ENCODE measurements around the gene BAHCC1.

BAHCC1 gene

DNA sequence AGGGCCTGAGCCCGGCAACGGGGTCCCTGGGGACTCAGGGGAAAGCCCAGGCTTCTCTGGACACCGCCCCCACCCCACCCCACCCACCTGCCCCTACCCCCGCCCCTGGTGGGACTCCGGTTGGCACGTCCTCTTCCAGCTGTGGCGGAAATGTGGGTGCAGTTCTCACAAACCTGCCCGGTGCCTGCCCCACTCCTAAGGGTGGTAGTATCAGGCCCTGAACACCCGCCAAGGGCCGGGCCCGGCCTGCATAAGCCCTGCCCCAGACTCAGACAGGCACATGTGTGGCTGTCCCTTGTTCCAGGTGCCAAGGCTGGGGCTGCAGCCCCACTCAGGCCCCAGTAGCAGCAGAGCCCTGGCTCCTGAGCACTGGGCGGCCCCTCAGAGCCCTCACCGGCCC is 59.2 kb downstream of the BAHCC1 start:
- no peaks in the 10 kb centered on the region for H3K9me3 ChIP-seq (ENCODE audit: insufficient read depth, low read depth, low read length)
- H3K4me1 ChIP-seq (ENCODE audit: insufficient read depth, low read length): 0 out of 2 replicates have a peak, but pooled peaks cover 5% of the 10 kb centered on the region
- H3K4me3 ChIP-seq (ENCODE audit: low read length): no peak overlapping the region
- H3K36me3 ChIP-seq (ENCODE audit: insufficient read depth, low read length): no peaks in the 10 kb centered on the region
- no peak overlapping the region for H3K9ac ChIP-seq (ENCODE audit: low read depth, low read length)
- H3K27ac ChIP-seq (ENCODE audit: low read depth, low read length): no peak overlapping the region
- WGBS: 90% methylated on average over 12 of the region's 13 CpGs
- no peaks in the 10 kb centered on the region for H3K27me3 ChIP-seq (ENCODE audit: insufficient read depth, low read length)

DNA sequence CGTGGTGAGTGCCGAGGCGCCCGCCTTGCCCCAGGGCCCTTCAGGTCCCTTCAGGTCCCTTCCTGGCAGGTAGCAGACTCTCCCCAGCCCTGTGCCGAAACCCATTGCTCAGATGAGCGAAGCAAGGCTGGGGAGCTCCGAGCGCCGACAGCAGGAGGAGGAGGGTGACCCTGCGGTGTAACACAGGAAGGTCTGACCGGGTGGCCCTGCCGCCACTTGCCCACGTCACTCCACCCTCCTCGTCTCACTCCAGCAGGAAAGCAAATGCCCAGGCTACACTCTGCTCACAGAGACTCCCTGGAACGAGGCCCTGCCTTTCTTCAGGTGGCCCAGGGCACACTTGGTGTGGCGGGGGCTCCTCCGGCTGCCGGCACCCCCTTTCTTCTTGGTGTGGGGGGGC is 60.1 kb downstream of the BAHCC1 start:
- 91% methylated on average over 18 of the region's 18 CpGs for WGBS
- Histone ChIP-seq H3K4me3 (ENCODE audit: low read length) (no peak overlapping the region), H3K27ac (ENCODE audit: low read depth, low read length) (no peak overlapping the region), H3K9me3 (ENCODE audit: insufficient read depth, low read depth, low read length) (no peaks in the 10 kb centered on the region), H3K36me3 (ENCODE audit: insufficient read depth, low read length) (no peaks in the 10 kb centered on the region), H3K27me3 (ENCODE audit: insufficient read depth, low read length) (no peaks in the 10 kb centered on the region), H3K9ac (ENCODE audit: low read depth, low read length) (no peak overlapping the region), H3K4me1 (ENCODE audit: insufficient read depth, low read length) (0 out of 2 replicates have a peak, but pooled peaks cover 5% of the 10 kb centered on the region)

DNA sequence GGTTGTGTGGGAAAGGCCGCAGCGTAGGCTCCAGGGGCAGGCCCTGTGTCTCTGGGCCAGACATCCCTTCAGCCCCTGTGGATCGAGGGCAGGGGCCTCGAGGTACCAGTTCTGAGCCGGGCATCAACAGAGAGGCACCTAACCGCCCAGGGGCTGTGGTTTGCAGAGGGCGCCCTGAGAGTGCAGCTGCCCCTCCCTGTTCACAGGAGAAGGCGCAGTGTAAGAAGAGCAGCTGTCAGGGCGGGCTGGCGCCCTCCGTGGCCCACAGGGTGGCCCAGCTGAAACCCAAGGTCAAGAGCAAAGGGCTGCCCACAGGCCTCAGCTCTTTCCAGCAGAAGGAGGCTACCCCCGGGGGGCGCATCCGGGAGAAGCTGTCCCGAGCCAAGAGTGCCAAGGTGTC is 60.8 kb downstream of the BAHCC1 start:
- Histone ChIP-seq H3K27ac (ENCODE audit: low read depth, low read length) (no peak overlapping the region), H3K9ac (ENCODE audit: low read depth, low read length) (no peak overlapping the region; the same call in 1 of the 2 replicates), H3K4me3 (ENCODE audit: low read length) (no peak overlapping the region), H3K4me1 (ENCODE audit: insufficient read depth, low read length) (0 out of 2 replicates have a peak, but pooled peaks cover 5% of the 10 kb centered on the region), H3K36me3 (ENCODE audit: insufficient read depth, low read length) (no peaks in the 10 kb centered on the region), H3K9me3 (ENCODE audit: insufficient read depth, low read depth, low read length) (no peaks in the 10 kb centered on the region), H3K27me3 (ENCODE audit: insufficient read depth, low read length) (no peaks in the 10 kb centered on the region)
- 90% methylated on average over 15 of the region's 15 CpGs for WGBS

DNA sequence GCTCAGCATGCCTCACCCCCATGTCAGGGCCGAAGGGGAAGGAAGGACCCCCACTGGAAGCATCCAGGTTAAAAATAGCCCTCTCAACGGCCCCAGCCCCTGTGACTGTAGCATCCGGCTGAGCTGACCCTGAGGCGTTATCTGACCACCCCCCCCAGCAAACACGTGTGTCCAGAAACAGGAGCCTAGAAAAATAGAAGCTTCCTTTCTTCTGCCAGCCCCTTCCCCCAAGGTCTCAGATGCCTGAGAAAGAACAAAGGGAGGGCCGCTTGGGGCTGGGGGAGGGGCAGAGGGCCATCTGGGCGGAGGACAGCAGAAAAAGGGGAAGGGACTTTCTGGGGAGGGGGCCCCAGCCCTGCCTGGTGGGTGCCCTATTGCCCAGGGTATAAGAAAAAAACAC is 61.5 kb downstream of the BAHCC1 start:
- WGBS: 33% methylated on average over 7 of the region's 7 CpGs
- 0 out of 2 replicates have a peak, but pooled peaks cover 5% of the 10 kb centered on the region for H3K4me1 ChIP-seq (ENCODE audit: insufficient read depth, low read length)
- H3K9me3 ChIP-seq (ENCODE audit: insufficient read depth, low read depth, low read length): no peaks in the 10 kb centered on the region
- no peaks in the 10 kb centered on the region for H3K36me3 ChIP-seq (ENCODE audit: insufficient read depth, low read length)
- H3K27ac ChIP-seq (ENCODE audit: low read depth, low read length): no peak overlapping the region
- H3K27me3 ChIP-seq (ENCODE audit: insufficient read depth, low read length): no peaks in the 10 kb centered on the region
- no peak overlapping the region; the same call in 1 of the 2 replicates for H3K9ac ChIP-seq (ENCODE audit: low read depth, low read length)
- no peak overlapping the region for H3K4me3 ChIP-seq (ENCODE audit: low read length)

DNA sequence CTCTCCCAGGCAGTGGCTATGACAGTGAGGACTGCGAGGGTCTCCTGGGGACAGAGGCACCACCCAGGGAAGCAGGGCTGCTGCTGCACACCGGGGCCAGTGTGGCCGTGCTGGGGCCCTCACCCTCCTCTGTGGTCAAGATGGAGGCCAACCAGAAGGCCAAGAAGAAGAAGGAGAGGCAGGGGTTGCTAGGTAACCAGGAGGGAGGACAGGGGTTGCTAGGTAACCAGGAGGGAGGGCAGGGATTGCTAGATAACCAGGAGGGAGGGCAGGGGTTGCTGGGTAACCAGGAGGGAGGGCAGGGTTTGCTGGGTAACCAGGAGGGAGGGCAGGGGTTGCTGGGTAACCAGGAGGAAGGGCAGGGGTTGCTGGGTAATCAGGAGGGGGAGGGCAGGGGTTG is 62.1 kb downstream of the BAHCC1 start:
- Histone ChIP-seq H3K4me3 (ENCODE audit: low read length) (no peak overlapping the region), H3K27ac (ENCODE audit: low read depth, low read length) (no peak overlapping the region), H3K36me3 (ENCODE audit: insufficient read depth, low read length) (no peaks in the 10 kb centered on the region), H3K4me1 (ENCODE audit: insufficient read depth, low read length) (0 out of 2 replicates have a peak, but pooled peaks cover 5% of the 10 kb centered on the region), H3K27me3 (ENCODE audit: insufficient read depth, low read length) (no peaks in the 10 kb centered on the region), H3K9ac (ENCODE audit: low read depth, low read length) (no peak overlapping the region), H3K9me3 (ENCODE audit: insufficient read depth, low read depth, low read length) (no peaks in the 10 kb centered on the region)
- WGBS: 90% methylated on average over 3 of the region's 3 CpGs

DNA sequence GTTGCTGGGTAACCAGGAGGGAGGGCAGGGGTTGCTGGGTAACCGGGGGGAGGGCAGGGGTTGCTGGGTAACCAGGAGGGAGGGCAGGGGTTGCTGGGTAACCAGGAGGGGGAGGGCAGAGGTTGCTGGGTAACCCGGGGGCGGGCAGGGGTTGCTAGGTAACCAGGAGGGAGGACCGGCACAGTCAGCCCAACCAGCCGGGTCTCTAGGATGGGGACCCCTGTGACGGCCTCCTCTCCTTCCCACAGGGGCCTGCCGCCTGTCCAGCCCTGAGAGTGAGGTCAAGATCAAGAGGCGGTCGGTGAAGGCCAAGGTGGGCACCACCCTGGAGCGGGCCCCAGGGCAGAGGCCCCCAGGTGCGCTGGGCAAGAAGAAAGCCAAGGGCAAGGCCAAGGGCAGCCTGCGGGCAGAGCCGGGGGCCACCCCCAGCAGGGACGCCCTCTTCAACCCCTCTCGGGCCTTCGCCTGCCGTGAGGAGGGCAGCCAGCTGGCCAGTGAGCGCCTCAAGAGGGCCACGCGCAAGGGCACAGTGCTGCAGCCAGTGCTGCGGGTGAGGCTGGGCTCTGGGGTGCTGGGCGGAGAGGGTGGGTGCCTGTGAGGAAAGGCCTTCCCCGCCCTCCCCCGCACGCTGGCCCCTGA is 62.8 kb downstream of the BAHCC1 start:
- no peaks in the 10 kb centered on the region for H3K36me3 ChIP-seq (ENCODE audit: insufficient read depth, low read length)
- WGBS: 91% methylated on average over 25 of the region's 25 CpGs
- no peaks in the 10 kb centered on the region for H3K9me3 ChIP-seq (ENCODE audit: insufficient read depth, low read depth, low read length)
- no peak overlapping the region for H3K27ac ChIP-seq (ENCODE audit: low read depth, low read length)
- H3K4me3 ChIP-seq (ENCODE audit: low read length): no peak overlapping the region
- no peaks in the 10 kb centered on the region for H3K27me3 ChIP-seq (ENCODE audit: insufficient read depth, low read length)
- H3K4me1 ChIP-seq (ENCODE audit: insufficient read depth, low read length): 0 out of 2 replicates have a peak, but pooled peaks cover 5% of the 10 kb centered on the region
- no peak overlapping the region for H3K9ac ChIP-seq (ENCODE audit: low read depth, low read length)

DNA sequence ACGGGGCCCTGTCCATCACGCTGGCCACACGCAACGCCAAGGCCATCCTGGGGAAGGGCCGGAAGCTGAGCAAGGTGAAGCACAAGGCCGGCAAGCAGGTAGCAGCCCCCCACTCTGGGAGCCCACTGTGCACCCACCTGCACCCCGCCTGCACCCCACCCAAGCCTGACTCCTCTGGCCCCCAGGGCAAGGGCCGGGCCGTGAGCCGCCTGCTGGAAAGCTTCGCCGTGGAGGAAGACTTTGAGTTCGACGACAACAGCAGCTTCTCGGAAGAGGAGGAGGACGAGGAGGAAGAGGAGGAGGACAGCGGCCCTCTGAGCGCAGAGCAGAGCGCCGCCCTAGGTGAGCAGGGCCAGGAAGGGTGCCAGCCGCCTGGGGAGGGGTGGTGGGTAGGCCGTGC is 63.4 kb downstream of the BAHCC1 start:
- H3K4me3 ChIP-seq (ENCODE audit: low read length): no peak overlapping the region
- H3K4me1 ChIP-seq (ENCODE audit: insufficient read depth, low read length): 0 out of 2 replicates have a peak, but pooled peaks cover 5% of the 10 kb centered on the region
- H3K9ac ChIP-seq (ENCODE audit: low read depth, low read length): no peak overlapping the region
- no peak overlapping the region for H3K27ac ChIP-seq (ENCODE audit: low read depth, low read length)
- H3K9me3 ChIP-seq (ENCODE audit: insufficient read depth, low read depth, low read length): no peaks in the 10 kb centered on the region
- no peaks in the 10 kb centered on the region for H3K27me3 ChIP-seq (ENCODE audit: insufficient read depth, low read length)
- H3K36me3 ChIP-seq (ENCODE audit: insufficient read depth, low read length): no peaks in the 10 kb centered on the region
- 94% methylated on average over 22 of the region's 22 CpGs for WGBS

DNA sequence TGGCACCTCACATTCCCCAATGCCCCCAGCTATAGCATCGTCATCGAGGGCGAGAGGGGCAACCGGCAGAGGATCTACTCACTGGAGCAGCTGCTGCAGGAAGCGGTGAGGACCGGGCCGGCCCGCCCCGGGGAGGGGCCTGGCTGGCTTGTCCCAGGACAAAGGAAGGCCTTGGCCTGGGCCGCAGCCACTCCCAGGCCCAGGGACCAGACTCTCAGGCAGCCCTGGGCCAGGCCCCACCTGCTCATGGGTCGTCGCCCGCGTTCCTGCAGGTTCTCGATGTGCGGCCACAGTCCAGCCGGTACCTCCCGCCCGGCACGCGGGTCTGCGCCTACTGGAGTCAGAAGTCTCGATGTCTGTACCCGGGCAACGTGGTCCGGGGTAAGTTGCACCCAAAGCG is 64.0 kb downstream of the BAHCC1 start:
- no peaks in the 10 kb centered on the region for H3K27me3 ChIP-seq (ENCODE audit: insufficient read depth, low read length)
- no peaks in the 10 kb centered on the region for H3K9me3 ChIP-seq (ENCODE audit: insufficient read depth, low read depth, low read length)
- no peak overlapping the region for H3K4me3 ChIP-seq (ENCODE audit: low read length)
- no peak overlapping the region for H3K9ac ChIP-seq (ENCODE audit: low read depth, low read length)
- no peak overlapping the region for H3K27ac ChIP-seq (ENCODE audit: low read depth, low read length)
- no peaks in the 10 kb centered on the region for H3K36me3 ChIP-seq (ENCODE audit: insufficient read depth, low read length)
- H3K4me1 ChIP-seq (ENCODE audit: insufficient read depth, low read length): 0 out of 2 replicates have a peak, but pooled peaks cover 5% of the 10 kb centered on the region
- WGBS: 94% methylated on average over 27 of the region's 27 CpGs

DNA sequence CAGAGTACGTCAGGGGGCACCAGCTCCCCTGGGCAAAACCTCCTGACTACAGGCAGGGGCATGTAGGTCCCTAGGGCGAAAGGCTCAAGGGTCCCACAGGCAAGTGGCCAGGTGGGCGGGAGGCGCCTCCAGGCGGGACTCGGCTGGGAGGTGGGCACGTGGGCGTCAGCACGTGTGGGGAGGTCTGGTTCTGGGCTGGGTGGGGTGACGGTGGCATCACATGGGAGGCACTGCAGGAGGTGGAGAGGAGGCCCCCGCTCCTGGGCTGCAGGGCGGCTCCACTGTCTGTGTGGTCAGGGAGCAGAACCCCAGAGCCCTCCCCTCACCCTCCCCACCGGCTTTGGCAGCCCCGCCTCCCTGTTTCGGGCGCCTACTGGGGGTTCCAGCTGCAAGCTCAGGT is 64.6 kb downstream of the BAHCC1 start:
- WGBS: 78% methylated on average over 16 of the region's 16 CpGs
- H3K36me3 ChIP-seq (ENCODE audit: insufficient read depth, low read length): no peaks in the 10 kb centered on the region

DNA sequence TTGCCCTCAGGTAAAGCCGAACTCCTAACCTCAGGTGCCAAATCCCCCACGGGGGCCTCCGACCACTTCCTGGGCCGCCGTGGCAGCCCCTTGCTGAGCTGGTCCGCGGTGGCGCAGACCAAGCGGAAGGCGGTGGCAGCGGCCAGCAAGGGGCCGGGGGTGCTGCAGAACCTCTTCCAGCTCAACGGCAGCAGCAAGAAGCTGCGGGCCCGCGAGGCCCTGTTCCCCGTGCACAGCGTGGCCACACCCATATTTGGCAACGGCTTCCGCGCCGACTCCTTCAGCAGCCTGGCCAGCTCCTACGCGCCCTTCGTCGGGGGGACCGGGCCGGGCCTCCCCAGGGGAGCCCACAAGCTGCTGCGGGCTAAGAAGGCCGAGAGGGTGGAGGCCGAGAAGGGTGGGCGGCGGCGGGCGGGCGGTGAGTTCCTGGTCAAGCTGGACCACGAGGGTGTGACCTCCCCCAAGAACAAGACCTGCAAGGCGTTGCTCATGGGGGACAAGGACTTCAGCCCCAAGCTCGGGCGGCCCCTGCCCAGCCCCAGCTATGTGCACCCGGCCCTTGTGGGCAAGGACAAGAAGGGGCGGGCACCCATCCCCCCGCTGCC is 65.7 kb downstream of the BAHCC1 start:
- Histone ChIP-seq H3K4me3 (ENCODE audit: low read length) (no peak overlapping the region), H3K27me3 (ENCODE audit: insufficient read depth, low read length) (no peaks in the 10 kb centered on the region), H3K4me1 (ENCODE audit: insufficient read depth, low read length) (0 out of 2 replicates have a peak, but pooled peaks cover 5% of the 10 kb centered on the region), H3K9ac (ENCODE audit: low read depth, low read length) (no peak overlapping the region), H3K36me3 (ENCODE audit: insufficient read depth, low read length) (no peaks in the 10 kb centered on the region), H3K27ac (ENCODE audit: low read depth, low read length) (no peak overlapping the region), H3K9me3 (ENCODE audit: insufficient read depth, low read depth, low read length) (no peaks in the 10 kb centered on the region)
- 91% methylated on average over 43 of the region's 43 CpGs for WGBS

More for the DNA sequence above, 64.6 kb downstream of the BAHCC1 start:
- Histone ChIP-seq H3K27ac (ENCODE audit: low read depth, low read length) (no peak overlapping the region), H3K27me3 (ENCODE audit: insufficient read depth, low read length) (no peaks in the 10 kb centered on the region), H3K4me3 (ENCODE audit: low read length) (no peak overlapping the region), H3K9me3 (ENCODE audit: insufficient read depth, low read depth, low read length) (no peaks in the 10 kb centered on the region), H3K9ac (ENCODE audit: low read depth, low read length) (no peak overlapping the region), H3K4me1 (ENCODE audit: insufficient read depth, low read length) (0 out of 2 replicates have a peak, but pooled peaks cover 5% of the 10 kb centered on the region)

DNA sequence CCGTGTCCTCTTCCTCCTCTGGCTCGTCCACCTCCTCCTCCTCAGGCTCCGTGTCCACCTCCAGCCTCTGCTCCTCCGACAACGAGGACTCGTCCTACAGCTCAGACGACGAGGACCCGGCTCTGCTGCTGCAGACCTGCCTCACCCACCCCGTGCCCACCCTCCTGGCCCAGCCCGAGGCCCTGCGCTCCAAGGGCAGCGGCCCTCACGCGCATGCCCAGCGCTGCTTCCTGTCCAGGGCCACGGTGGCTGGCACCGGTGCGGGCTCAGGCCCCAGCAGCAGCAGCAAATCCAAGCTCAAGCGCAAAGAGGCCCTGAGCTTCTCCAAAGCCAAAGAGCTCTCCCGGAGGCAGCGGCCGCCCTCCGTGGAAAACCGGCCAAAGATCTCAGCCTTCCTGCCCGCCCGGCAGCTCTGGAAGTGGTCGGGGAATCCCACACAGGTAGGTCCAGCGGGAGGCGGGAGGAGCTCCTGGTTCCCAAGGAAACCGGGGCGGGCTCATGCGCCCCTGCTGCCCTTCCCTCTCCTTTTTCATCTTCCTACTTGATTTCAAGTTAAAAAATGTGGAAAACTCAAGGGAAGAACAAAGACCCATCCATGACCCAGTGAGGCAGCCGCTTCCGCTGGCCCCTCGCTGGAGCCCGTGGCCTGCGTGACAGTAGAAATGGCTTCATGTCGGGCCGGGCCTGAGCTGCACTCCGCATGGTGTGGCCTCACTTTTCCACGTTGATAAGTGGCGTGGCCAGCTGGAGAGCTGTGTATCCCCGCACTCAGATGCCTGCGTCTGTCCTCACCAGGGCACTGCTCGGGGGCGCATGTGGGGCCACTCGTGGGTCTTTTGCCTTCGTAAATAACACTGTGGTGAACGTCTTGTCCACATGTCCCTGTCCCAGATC is 66.6 kb downstream of the BAHCC1 start:
- Histone ChIP-seq H3K27ac (ENCODE audit: low read depth, low read length) (no peak overlapping the region), H3K9ac (ENCODE audit: low read depth, low read length) (no peak overlapping the region), H3K27me3 (ENCODE audit: insufficient read depth, low read length) (no peaks in the 10 kb centered on the region), H3K9me3 (ENCODE audit: insufficient read depth, low read depth, low read length) (no peaks in the 10 kb centered on the region), H3K4me3 (ENCODE audit: low read length) (no peak overlapping the region), H3K4me1 (ENCODE audit: insufficient read depth, low read length) (0 out of 2 replicates have a peak, but pooled peaks cover 1% of the 10 kb centered on the region), H3K36me3 (ENCODE audit: insufficient read depth, low read length) (no peaks in the 10 kb centered on the region)
- WGBS: 91% methylated on average over 50 of the region's 50 CpGs

All from HUES64 (cell line).